Hematopoietic multipotent progenitor cell treated with erythropoietin and hydrocortisone succinate and interleukin-3 and kit ligand, for 8 days (in vitro differentiated cells): Measurements from ENCODE around the gene ATXN2.
"Not testable (repeated sequence)": the region's sequence is repeated elsewhere in the genome, so short reads cannot be mapped to it uniquely, and the experiment has no call there.

Source experiments
- DNase-seq: peaks from one replicate; pipeline ENCODE4 v3.0.0-alpha.2; 2015

The ATXN2 gene

GRCh38 chr12:111413442-111414086, 185.6 kb downstream of the ATXN2 start:
- DNase-seq: peak; percentile 33

GRCh38 chr12:111412830-111413441, 186.2 kb downstream of the ATXN2 start:
- peak; percentile 53 for DNase-seq

GRCh38 chr12:111412007-111412829, 186.9 kb downstream of the ATXN2 start:
- peak; percentile 43 for DNase-seq

GRCh38 chr12:111411185-111411764, 187.8 kb downstream of the ATXN2 start:
- DNase-seq: peak; percentile 41

GRCh38 chr12:111410431-111411184, 188.5 kb downstream of the ATXN2 start:
- peak; percentile 24 for DNase-seq

- DNase-seq: peak; percentile 63
Measured at GRCh38 chr12:111409780-111410430, 189.2 kb downstream of the ATXN2 start.

- DNase-seq: no peak
Measured at GRCh38 chr12:111409403-111409779, 189.7 kb downstream of the ATXN2 start.

GRCh38 chr12:111408686-111409402, 190.3 kb downstream of the ATXN2 start:
- DNase-seq: peak; percentile 32

- no peak for DNase-seq
Measured at GRCh38 chr12:111408116-111408440, 191.0 kb downstream of the ATXN2 start.

- DNase-seq: no peak
Measured at GRCh38 chr12:111407377-111408115, 191.6 kb downstream of the ATXN2 start.

GRCh38 chr12:111406474-111407376, 192.4 kb downstream of the ATXN2 start:
- DNase-seq: peak; percentile 37

- no peak for DNase-seq
Measured at GRCh38 chr12:111405859-111406473, 193.1 kb downstream of the ATXN2 start, which contains the start of gene SH2B3. SH2B3 (plus strand) TSS chr12:111405923; CDS start chr12:111418146, 12,223 bp downstream.

- DNase-seq: peak; percentile 98
Measured at GRCh38 chr12:111405149-111405858, 193.8 kb downstream of the ATXN2 start.

- DNase-seq: peak; percentile 78
Measured at GRCh38 chr12:111404362-111405148, 194.6 kb downstream of the ATXN2 start.

- not testable (repeated sequence) for DNase-seq
Measured at GRCh38 chr12:111402490-111402824, 196.7 kb downstream of the ATXN2 start.
